Ovary (tissue), 9 donors: ENCODE results near the gene LEKR1. TPM values are rescaled to one million over a fixed set of nuclear protein-coding genes. Genes with fewer than 3 reads are reported as not detected.
"Not testable (repeated sequence)": the region's sequence is repeated elsewhere in the genome, so short reads cannot be mapped to it uniquely, and the experiment has no call there.

Source experiments
- DNase-seq, 5 donors: peaks; one replicate each; pipeline ENCODE4 v3.0.0-alpha.2; 2019 to 2020
- H3K27ac ChIP-seq, 2 donors: fragments of 200-600 bp; one replicate each; pipeline versions ENCODE4 v1.5.1 to v1.8.0; 2019 to 2022
- H3K27me3 ChIP-seq: fragments of 200-600 bp; one replicate; pipeline ENCODE4 v1.8.0; 2022
- H3K36me3 ChIP-seq: fragments of 200-600 bp; sonication (generic); one replicate; pipeline ENCODE4 v1.5.1; 2019
- H3K4me1 ChIP-seq: one replicate; pipeline ENCODE4 v1.8.1; 2013; ENCODE audit warnings: mild to moderate bottlenecking, moderate library complexity; ENCODE audit not compliant: insufficient read depth
- H3K4me3 ChIP-seq: fragments of 200-600 bp; sonication (generic); one replicate; pipeline ENCODE4 v1.5.1; 2017
- H3K9me3 ChIP-seq, 2 donors: fragments of 200-600 bp in 1 of 2; sonication (generic) in 1 of 2; one replicate each; pipeline versions ENCODE4 v1.5.1 to v1.8.1; 2013 to 2019; ENCODE audit warnings: mild to moderate bottlenecking in 1 of 2, moderate library complexity in 1 of 2
- EP300 ChIP-seq: sonication (generic); formaldehyde crosslinking; IDR thresholded peaks from one replicate; pipeline ENCODE4 v1.6.1; 2017; ENCODE audit warnings: antibody characterized with exemption
- POLR2A ChIP-seq: fragments of 450-650 bp; IDR thresholded peaks from one replicate; pipeline ENCODE4 v1.6.1; 2017; ENCODE audit warnings: antibody characterized with exemption, mild to moderate bottlenecking, moderate library complexity
- WGBS, 3 donors: extraction: QIAGEN DNeasy Blood & Tissue Kit in 1 of 3; methylation state at CpG; one replicate each; pipeline versions ENCODE4 v1.1.5 to v1.1.7; 2013 to 2017; 5-methylcytosine and 5-hydroxymethylcytosine counted together
- intact Hi-C, 4 donors: fragments of 100-400 bp; cut with DNase I; formaldehyde crosslinking; loops; one replicate each; pipeline versions ENCODE4 v1.11.0 to v1.15.1; 2022 to 2023
- polyA plus RNA-seq, 2 donors: library from polyadenylated mRNA; stranded (reverse); fragments of 200-250 nt in 1 of 2; fragments of 350-450 nt in 1 of 2; fragmentation: Illumina TruSeq in 1 of 2; extraction: RNeasy Lipid Tissue Mini Kit (QIAGEN cat#74804) in 1 of 2; gene quantifications; one replicate each; pipeline ENCODE4 v1.2.3, GENCODE V29; 2013 to 2014
- total RNA-seq, 7 donors: library from RNA; depleted of rRNA in 2 of 7; stranded (reverse); fragments of >200 nt in 2 of 7; fragmentation: NEBNext Ultra II Directional in 3 of 7; extraction: Animal tissue kit (Norgen Biotek cat#: 25700) in 3 of 7; gene quantifications; one replicate each; pipeline versions ENCODE4 v1.1.0 to v1.2.4, GENCODE V29; 2016 to 2023
- TF ChIP-seq, protein P1 (sequence below), 3 donors: fragments of 450-650 bp in 2 of 3; fragments of 200-600 bp in 1 of 3; IDR thresholded peaks; one replicate each; pipeline versions ENCODE4 v1.5.1 to v1.8.0; 2016 to 2022; ENCODE audit warnings: antibody characterized with exemption in 3 of 3, mild to moderate bottlenecking in 1 of 3
- donor health status: DM: no; HTN: no; CAD: no; lungs with moderate emphysema.
- donor health status: DM: no; HTN: no; CAD: no.
- donor health status: Bipolar disorder and iron deficiency.
- donor health status: DM: yes; HTN: yes; CAD: no.
- donor health status: DM: no; HTN: no; CAD: no.
- donor health status: DM: yes; HTN: yes; CAD: no.

The LEKR1 gene
- total and polyA plus RNA-seq, 9 donors: 0.38 to 7.8 (median 2.4) TPM

DNA sequence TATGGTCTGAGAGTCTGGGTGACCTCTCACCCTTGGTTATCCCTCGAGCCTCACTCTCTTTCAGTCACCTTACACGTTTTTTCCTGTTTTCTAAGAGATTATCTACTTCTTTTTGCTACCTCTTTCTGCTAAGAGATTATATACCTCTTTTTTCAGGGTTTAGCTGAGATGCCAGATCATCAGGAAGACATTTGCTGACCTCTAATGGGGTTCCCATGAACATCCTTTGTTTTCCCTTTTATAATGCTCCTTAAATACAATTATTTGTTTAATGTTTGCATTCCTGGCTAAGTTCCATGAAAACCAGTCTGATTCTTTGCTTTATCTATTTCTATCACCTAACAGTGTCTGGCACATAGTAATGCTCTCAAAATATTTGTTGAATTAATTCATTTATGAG is 39.6 kb downstream of the LEKR1 start:
- no peak for TF ChIP-seq POLR2A
- TF ChIP-seq, protein P1, sequence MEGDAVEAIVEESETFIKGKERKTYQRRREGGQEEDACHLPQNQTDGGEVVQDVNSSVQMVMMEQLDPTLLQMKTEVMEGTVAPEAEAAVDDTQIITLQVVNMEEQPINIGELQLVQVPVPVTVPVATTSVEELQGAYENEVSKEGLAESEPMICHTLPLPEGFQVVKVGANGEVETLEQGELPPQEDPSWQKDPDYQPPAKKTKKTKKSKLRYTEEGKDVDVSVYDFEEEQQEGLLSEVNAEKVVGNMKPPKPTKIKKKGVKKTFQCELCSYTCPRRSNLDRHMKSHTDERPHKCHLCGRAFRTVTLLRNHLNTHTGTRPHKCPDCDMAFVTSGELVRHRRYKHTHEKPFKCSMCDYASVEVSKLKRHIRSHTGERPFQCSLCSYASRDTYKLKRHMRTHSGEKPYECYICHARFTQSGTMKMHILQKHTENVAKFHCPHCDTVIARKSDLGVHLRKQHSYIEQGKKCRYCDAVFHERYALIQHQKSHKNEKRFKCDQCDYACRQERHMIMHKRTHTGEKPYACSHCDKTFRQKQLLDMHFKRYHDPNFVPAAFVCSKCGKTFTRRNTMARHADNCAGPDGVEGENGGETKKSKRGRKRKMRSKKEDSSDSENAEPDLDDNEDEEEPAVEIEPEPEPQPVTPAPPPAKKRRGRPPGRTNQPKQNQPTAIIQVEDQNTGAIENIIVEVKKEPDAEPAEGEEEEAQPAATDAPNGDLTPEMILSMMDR (IDR thresholded peaks at IDR 0.05): no peak
- TF ChIP-seq EP300: no peak
- H3K27ac ChIP-seq: no peak overlapping the region
- intact Hi-C loops: no loop called here
- DNase-seq: no peak
- H3K4me1 ChIP-seq: no peaks in the 10 kb centered on the region
- H3K4me3 ChIP-seq: no peak overlapping the region
- WGBS, 3 donors: 23 to 84% (median 33%) methylated on average over 1 to 2 of the region's 2 CpGs
- no peaks in the 10 kb centered on the region for H3K36me3 ChIP-seq
- no peaks in the 10 kb centered on the region for H3K27me3 ChIP-seq
- H3K9me3 ChIP-seq: no peaks in the 10 kb centered on the region

DNA sequence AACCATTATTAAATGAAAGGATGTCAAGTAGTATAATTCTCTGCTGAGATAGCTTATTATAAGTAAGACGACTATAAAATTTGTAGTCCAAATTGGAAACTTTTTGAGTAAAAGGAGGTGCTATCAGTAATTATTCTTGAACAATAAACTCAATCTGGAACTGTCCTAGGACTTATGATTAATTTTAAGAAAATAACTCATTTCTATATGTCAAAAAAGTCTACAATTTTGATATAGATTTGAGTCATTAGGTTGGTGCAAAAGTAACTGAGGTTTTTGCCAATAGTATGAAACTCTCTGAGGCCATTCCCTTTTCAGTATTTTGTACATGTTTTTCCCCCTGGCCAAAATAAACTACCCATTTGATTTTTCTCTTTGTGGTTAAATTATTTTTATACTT is 41.0 kb downstream of the LEKR1 start:
- H3K9me3 ChIP-seq: no peaks in the 10 kb centered on the region
- TF ChIP-seq EP300 (no peak), POLR2A (no peak)
- TF ChIP-seq, protein P1 (IDR thresholded peaks at IDR 0.05): no peak
- 57 to 83% (median 82%) methylated on average over 1 of the region's 1 CpG for WGBS, 3 donors
- no peaks in the 10 kb centered on the region for H3K36me3 ChIP-seq
- intact Hi-C loops: no loop called here
- H3K4me3 ChIP-seq: no peak overlapping the region
- H3K27ac ChIP-seq: no peak overlapping the region
- H3K4me1 ChIP-seq: no peaks in the 10 kb centered on the region
- no peak for DNase-seq
- H3K27me3 ChIP-seq: no peaks in the 10 kb centered on the region

DNA sequence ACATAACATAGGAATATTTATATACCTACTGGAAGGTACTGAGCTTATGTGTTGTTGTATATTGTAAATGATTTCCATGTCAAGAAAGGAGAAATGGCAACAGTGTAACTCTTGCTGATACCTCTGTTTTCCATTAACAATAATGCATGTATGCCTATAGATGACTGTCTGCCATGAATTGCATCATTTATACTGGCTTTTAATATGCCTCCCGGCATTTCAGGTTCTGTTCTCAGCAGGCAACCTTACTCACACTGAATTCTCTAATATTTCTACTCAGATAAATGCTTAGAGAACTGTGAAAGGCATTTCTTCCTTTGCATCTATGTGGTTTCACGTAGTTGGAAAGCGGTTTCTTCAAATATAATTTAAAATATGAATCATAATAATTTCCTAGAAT is 41.8 kb downstream of the LEKR1 start:
- TF ChIP-seq EP300: no peak
- no peak for TF ChIP-seq POLR2A
- TF ChIP-seq, protein P1 (IDR thresholded peaks at IDR 0.05): no peak
- no peak overlapping the region for H3K4me3 ChIP-seq
- WGBS, 3 donors: 91 to 96% (median 93%) methylated on average over 3 of the region's 3 CpGs
- no peaks in the 10 kb centered on the region for H3K27me3 ChIP-seq
- intact Hi-C loops: no loop called here
- H3K27ac ChIP-seq: no peak overlapping the region
- H3K4me1 ChIP-seq: no peaks in the 10 kb centered on the region
- H3K9me3 ChIP-seq: no peaks in the 10 kb centered on the region
- DNase-seq: no peak
- no peaks in the 10 kb centered on the region for H3K36me3 ChIP-seq

DNA sequence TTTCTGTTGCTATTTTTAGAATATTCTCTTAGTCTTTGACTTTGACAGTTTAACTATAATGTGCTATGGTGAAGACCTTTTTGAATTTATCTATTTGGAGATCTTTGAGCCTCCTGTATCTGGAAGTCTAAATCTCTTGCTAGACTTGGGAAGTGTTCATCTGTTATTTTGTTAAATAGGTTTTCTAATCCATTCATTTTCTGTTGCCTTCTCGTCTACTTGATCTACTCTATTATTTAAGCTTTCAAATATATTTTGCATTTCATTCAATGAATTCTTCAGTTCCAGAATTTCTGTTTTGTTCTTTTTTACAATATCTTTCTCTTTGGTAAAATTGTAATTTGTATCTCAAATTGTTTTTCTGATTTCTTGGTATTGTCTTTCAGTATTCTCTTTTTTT is 47.8 kb downstream of the LEKR1 start:
- intact Hi-C loops: no loop called here
- WGBS, 3 donors: 78 to 86% (median 85%) methylated on average over 1 of the region's 1 CpG
- DNase-seq: no peak

DNA sequence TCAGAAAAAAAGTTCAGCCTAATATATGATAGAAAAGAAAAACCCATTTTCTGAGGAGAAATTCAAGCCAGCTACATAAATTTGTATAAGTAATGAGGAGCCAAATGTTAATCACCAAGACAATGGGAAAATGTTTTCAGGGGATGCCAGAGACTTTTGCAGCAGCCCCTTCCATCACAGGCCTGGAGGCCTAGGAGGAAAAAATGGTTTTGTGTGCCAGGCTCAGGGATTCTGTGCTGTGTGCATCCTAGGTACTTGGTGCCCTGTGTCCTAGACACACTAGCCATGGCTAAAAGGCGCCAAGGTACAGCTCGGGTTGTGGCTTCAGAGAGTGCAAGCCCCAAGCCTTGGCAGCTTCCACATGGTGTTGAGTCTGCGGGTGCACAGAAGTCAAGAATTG is 53.3 kb downstream of the LEKR1 start:
- intact Hi-C loops, H3K4me3 ChIP-seq, DNase-seq, H3K36me3 ChIP-seq, H3K27ac ChIP-seq, H3K9me3 ChIP-seq, H3K27me3 ChIP-seq, H3K4me1 ChIP-seq: not testable (repeated sequence)
- 91 to 98% (median 97%) methylated on average over 3 of the region's 3 CpGs for WGBS, 3 donors

More for the DNA sequence above, 47.8 kb downstream of the LEKR1 start:
- H3K27ac ChIP-seq: no peak overlapping the region
- H3K27me3 ChIP-seq: no peaks in the 10 kb centered on the region
- TF ChIP-seq EP300 (no peak), POLR2A (no peak)
- TF ChIP-seq, protein P1 (IDR thresholded peaks at IDR 0.05): no peak
- no peak overlapping the region for H3K4me3 ChIP-seq
- H3K4me1 ChIP-seq: no peaks in the 10 kb centered on the region
- no peaks in the 10 kb centered on the region for H3K9me3 ChIP-seq
- H3K36me3 ChIP-seq: no peaks in the 10 kb centered on the region
